H54 (cell line): ENCODE measurements around the gene PCAT7.
"Not testable (repeated sequence)": the region's sequence is repeated elsewhere in the genome, so short reads cannot be mapped to it uniquely, and the experiment has no call there.

Experiments
- DNase-seq: peaks from one replicate; pipeline ENCODE4 v3.0.0; 2011; ENCODE audit warnings: low spot score, mixed read lengths; ENCODE audit not compliant: insufficient read length
- FAIRE-seq: peaks from 3 replicates; lab custom pipeline; 2011; peaks lifted over from hg19 to GRCh38; lab: Jason Lieb, UNC
- POLR2A ChIP-seq: IDR thresholded peaks from 2 replicates; pipeline ENCODE4 v1.6.1; 2011; ENCODE audit warnings: low read depth, mild to moderate bottlenecking, low read length

PCAT7 gene

DNA sequence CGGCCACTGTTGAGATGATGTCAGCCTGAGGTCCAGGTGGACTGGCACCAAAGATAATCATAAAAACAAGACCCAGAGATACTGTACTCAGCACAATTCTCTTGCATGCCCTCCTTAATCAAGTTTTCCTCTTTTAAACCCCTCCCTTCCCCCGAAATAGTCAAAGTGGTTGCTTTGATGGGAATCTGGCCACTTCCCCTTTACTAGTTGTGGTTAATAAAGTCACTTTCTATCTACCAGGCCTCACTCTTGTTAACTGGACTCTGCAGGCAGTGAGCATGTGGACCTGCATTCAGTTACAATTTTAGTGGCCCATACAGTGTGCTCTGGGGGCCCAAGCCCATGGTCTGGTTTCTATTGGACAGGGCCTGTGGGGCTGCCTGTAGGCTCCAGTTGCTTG lies 21.2 kb downstream of the PCAT7 start:
- FAIRE-seq (no peak), DNase-seq (no peak)
- TF ChIP-seq POLR2A = no peak

DNA sequence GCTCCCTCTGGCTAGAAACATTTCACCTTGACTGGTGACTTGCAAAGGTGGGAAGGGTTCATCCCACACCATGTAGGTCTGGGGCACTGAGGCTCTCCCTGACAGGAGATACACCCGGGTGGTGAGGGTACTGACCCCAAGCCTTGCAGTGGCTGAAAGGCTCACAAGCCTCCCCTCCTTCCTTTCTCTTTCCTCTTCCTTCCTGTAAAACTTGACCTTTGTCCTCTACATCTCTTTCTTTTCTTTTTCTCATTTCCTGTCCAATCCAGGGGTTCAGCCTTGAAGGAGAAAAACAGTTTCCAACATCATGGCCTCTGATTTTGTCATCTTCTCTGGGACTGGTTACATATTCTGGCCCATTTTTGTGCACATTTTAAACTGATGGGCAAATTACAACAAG lies 22.2 kb downstream of the PCAT7 start:
- FAIRE-seq = peak; percentile 70

DNA sequence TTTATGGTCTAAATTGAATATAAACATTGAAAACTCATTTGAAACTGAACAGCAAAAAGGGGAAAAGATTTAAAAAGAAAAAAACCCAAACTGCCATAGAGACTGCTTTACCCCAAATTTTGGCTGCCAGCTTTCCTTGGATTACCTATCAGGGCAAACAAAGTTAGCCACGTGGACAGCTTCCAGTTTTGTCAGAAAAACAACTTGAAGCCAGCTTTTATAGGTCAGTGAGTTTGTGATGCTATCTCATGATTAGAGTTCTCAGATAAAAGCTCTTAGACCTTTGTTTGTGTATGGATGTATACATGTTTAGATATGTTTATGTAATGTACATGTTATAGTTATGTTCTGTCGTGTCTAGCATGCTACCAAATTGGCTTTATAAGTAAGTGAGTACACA lies 22.7 kb downstream of the PCAT7 start:
- no peak for TF ChIP-seq POLR2A
- FAIRE-seq (peak; percentile 86), DNase-seq (no peak)

More for the DNA sequence above, 22.2 kb downstream of the PCAT7 start:
- no peak for TF ChIP-seq POLR2A
- no peak for DNase-seq

DNA sequence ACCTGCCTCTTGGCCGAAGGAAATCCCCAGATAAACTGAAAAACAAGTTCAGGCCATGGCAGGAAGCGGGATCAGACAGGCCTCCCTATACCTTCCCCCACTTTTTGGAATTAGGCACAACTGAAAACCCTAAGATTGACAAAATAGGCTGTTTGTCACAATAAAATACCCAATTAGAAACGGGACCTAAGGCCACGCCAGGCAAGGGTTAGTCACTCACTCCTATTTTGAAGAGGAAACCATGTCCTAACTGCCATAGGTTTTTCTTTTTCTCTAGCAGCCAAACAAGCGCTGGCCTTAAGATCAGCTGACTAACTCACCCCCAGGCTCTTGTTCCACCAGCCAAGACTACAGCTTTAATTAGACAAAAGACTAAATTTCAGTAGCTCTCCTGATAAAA lies 26.8 kb downstream of the PCAT7 start:
- DNase-seq (no peak), FAIRE-seq (no peak)
- TF ChIP-seq POLR2A = no peak

DNA sequence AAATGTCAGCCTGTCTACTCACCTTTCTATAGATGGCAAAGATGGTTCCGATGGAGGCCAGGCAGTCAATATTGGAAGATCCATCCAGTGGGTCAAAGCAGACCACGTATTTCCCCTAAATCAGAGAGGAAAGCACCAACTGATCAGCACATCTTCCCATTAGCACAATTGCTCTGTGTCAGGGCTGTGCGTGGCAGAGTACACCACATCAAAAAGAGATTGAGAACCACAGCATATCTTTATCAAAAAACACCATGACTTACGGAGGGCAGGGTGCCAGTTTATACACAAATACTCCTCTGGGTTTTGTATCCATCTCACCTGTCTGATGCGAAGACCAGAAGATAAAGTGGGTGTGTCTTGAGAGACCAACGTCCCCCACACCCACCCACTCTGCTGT lies 29.7 kb downstream of the PCAT7 start:
- no peak for TF ChIP-seq POLR2A
- FAIRE-seq (no peak), DNase-seq (no peak)

DNA sequence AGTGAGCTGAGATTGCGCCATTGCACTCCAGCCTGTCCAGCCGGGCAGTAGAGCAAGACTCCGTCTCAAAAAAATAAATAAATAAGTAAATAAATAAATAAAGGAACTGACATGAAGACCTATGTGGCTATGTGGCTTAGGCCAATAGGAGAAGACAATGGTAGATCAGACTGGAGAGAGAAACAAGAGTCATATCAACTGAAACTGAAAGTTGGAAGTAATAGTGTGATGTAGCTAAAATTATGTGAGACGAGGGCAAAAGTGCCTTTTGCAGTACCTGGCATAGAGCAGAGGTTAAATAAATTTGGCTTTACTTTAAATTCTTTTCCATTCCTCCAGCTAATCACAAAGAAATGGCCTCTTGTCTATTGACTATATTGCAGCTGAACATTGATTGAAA lies 31.4 kb downstream of the PCAT7 start:
- FAIRE-seq (no peak), DNase-seq (no peak)
- TF ChIP-seq POLR2A = no peak

DNA sequence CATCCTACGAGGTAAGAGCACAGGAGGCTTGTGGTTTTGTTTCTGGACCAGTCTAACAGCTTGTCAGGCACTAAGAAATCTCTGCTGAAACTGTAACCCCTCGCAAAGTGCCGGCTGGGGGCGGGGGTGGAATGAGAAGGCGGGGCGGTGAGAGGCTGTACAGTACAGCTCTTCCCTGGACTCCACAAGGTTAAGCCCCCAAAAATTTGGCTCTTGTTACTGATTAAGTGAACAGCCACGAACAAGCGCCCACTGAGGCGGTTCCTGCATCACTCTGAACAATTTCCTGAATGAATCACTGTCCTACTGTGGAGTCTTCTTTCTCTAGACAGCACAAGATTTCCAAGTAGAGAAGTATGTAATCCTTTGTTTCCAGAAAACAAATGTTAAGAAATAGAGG lies 31.9 kb downstream of the PCAT7 start:
- DNase-seq (peak; percentile 62), FAIRE-seq (no peak)
- TF ChIP-seq POLR2A = no peak

DNA sequence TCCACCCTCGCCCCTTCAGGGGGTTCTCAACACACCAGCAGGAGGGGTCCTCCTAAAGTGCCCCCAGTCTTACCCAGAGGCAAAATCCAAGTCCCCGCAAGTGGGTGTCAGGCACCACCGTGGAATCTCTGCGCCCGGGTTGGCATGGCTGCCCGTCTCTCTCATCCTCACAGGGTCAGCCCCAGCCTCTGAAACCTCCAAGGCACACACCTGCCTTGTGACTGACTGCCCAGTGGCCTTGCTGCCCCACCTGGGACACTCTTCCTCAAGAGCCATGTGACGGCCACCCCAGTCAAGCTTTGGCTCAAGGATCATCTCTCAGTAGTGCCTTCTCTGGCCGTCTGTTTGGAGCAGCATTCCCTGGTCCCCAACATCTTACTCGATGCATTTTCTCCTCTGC lies 33.8 kb downstream of the PCAT7 start:
- DNase-seq = no peak
- FAIRE-seq = no peak
- no peak for TF ChIP-seq POLR2A

DNA sequence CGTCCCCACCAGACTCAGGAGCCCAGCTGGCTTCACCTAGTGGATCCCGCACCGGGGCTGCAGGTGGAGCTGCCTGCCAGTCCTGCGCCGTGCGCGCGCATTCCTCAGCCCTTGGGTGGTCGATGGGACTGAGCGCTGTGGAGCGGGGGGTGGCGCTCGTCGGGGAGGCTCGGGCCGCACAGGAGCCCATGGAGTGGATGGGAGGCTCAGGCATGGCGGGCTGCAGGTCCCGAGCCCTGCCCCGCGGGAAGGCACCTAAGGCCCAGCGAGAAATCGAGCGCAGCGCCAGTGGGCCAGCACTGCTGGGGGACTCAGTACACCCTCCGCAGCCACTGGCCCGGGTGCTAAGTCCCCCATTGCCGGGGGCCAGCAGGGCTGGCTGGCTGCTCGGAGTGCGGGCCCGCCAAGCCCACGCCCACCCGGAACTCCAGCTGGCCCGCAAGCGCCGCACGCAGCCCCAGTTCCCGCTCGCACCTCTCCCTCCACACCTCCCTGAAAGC lies 36.2 kb downstream of the PCAT7 start:
- not testable (repeated sequence) for FAIRE-seq, DNase-seq

DNA sequence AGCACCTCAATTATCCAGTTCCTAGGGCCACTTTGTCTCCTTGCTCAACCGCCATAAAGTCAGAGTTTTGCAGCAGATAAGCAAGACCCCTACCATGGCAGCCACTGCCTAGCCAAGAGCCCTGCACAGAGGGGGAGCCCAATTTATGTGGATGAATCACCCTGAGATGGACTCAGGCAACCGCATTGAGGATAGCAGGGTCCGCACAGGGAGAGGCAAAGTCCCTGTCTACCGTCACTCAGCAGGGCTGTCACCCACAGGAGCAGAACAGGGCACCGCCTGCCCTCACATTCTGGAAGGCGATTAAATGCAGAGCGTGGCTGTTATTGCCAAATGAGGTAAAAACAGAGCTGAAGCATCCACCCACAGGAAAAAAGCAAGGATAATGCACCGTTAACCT lies 37.0 kb downstream of the PCAT7 start:
- FAIRE-seq (no peak), DNase-seq (no peak)
- no peak for TF ChIP-seq POLR2A

DNA sequence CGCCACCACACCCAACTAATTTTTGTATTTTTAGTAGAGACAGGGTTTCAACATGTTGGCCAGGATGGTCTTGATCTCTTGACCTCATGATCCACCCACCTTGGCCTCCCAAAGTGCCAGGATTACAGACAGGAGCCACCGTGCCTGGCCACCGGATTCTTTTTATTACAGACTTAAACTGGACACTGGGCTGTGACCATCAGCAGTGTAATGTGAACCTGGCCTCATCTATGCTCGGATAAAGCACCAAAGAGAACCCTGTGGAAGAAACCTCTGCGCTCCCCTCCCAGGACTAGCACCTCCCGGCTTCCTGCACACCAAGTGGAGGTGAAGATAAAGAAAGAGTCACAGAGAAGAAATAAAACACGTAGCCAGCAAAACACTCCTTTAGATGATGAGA lies 37.8 kb downstream of the PCAT7 start:
- not testable (repeated sequence) for DNase-seq, FAIRE-seq

DNA sequence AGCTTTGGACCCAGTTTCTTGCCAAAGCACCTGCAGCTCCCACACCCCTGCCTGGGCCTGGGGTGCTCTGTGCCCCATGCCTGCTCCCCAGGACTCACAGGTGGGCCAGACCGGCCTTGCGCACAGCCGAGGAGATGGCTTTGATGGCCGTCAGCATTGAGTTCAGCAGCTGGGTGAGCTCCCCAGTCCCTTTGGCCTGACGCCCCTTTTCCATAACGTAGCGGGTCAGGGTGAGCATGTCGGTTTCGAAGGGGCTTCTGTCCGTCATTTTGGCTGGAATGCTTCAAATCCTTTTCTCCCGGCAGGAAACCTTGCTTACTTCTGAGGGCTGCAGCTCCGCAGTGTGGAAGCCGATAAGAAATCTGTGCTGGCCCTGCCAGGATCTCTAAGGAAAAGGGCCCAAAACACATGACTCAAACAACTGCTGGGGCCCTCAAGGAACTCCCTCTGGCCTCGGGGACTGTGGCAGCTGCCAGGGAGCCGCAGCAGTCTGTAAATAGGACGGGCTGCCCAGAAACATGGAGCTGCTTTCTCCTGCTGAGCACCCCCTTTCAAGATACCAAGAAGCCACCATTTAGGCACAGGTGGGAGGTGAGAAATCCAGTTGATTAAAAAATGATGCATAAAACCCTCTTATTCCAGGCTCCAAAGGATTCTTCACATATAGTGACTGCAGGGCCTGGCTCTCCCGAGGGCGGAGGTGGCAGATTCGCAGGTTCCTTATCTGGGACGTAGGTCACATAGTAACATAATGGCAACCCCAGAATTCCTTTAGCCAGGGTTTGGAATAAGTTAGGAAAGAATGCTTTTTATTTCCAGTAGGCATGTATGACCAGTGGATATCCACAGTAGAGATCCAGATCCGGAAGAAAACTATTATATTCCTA lies 38.8 kb downstream of the PCAT7 start, which contains the start of gene FBP2:
Gene FBP2, minus strand, starts transcription at position 366 of the 887 bp plus-strand sequence. Its CDS starts 98 bp downstream, at position 268.
- TF ChIP-seq POLR2A = no peak
- FAIRE-seq (no peak), DNase-seq (no peak)

DNA sequence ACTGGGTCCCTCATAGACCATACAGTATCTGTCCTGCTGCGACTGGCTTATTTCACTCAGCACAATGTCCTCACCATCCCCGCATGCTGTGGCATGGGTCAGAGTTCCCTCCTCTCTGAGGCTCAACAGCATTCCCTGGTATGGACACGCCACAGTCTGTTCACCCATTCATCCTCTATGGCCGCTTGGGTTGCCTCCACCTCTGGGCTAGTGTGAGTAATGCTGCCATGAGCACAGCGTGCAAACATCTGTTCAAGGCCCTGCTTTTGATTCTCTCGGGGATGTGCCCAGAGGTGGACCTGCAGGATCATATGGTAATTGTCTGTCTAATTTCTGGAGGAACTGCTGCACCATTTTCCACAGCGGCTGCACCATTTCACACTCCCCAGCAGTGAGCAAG lies 44.2 kb downstream of the PCAT7 start:
- DNase-seq (no peak), FAIRE-seq (no peak)
- no peak for TF ChIP-seq POLR2A

DNA sequence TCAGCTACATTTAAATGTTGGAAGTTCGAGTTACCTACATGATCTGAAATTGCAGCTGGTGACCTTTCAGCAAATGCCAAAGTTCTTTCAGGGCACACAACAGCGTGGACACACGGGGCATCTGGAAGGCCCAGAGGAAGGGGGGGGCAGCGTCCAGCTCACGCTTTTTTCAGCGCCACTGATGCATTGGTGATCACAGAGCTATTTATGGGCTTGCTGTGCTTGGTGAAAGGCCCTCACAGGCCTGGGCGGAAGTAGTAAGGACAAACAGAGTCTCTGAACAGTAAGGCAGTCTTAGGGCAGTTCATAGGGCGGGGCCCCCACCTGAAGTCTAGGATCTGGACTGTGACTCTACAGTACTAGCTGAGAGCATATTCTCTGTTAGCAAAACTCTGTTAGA lies 45.4 kb downstream of the PCAT7 start:
- TF ChIP-seq POLR2A = no peak
- no peak for FAIRE-seq
- DNase-seq = no peak

DNA sequence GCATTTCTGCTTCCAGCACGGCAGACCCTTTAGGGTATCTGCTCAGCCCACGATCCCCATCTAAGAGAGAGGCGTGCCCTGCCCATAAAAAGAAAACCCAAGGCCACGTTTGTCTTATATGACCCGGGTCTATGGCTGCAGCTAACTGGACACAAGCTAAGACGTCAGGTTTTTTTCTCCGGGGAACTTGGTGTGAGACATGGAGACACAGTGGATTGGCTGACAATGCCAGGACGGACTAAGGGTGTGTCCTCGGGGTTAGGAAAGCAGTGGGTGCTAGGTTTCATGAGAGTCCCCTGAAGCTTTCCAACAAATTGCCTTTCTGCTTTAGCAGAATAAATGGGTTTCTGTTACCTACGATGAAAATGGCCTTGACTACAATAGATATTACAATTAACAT lies 45.8 kb downstream of the PCAT7 start:
- TF ChIP-seq POLR2A = no peak
- no peak for DNase-seq
- no peak for FAIRE-seq
